Measurements from ENCODE around the gene PLN.

The PLN gene

DNA sequence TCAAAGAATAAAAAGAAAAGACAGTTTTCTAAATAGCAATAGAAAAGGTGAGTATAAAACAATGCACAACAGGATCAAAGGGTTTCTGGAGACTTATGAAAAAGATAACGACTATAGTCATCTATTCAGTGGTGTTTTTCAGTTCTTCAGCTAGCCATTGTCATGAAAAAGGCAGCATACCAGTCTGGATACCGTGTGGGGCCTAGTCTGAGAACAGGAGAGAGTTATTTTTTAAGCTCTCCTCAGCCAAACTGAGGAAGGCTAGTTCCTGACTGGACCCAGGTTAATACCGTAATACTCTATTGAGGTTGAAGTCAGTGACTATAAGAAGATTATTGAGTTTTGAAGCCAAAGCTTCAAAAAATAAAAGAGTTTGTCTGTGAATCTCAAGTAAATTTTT, 49.5 kb downstream of the PLN start:
- ChIA-PET POLR2A (no interaction called here), CTCF (interaction anchor here (0.6 to 2.2 kb wide), 4 partner anchors 9 to 338 kb away, joined by 3 to 11 read pairs (median 4); no protein-coding TSS in a partner anchor)
- Histone ChIP-seq H3K27ac (ENCODE audit: extremely low read depth, low read depth, low read length) (no peak overlapping the region), H3K4me3 (ENCODE audit: low read depth, low read length) (no peak overlapping the region), H3K4me1 (ENCODE audit: control insufficient read depth, insufficient read depth, low read length) (no peaks in the 10 kb centered on the region), H3K36me3 (ENCODE audit: control insufficient read depth in 2 of 2, insufficient read depth in 1 of 2, low read length in 2 of 2) (no peaks in the 10 kb centered on the region), H3K9me3 (ENCODE audit: control insufficient read depth, insufficient read depth, low read depth, low read length) (no peaks in the 10 kb centered on the region)
- no peak for TF ChIP-seq ZNF660 (tag by site-specific recombination; IDR thresholded peaks at IDR 0.05)
- peak; percentile 81 for TF ChIP-seq ZNF549 (tag by site-specific recombination; IDR thresholded peaks at IDR 0.05)

DNA sequence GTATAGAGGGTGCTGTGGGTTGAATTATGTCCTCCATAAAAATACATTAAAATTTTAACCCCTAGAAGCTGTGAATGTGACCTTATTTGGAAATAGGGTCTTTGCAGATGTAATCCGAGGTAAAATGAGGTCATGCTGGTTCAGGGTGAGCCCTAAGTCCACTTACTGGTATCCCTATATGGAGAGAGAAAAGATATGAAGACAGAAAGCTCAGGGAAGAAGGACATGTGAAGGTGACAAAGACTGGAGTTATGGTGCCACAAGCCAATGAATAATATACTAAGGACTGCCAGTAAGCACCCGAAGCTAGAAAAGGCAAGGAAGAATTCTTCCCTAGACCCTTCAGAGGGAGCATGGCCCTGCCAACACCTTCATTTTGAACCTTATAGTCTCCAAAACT, 50.2 kb downstream of the PLN start:
- POLR2A ChIA-PET, result no interaction called here
- no peaks in the 10 kb centered on the region for H3K36me3 ChIP-seq (ENCODE audit: control insufficient read depth in 2 of 2, insufficient read depth in 1 of 2, low read length in 2 of 2)
- H3K4me3 ChIP-seq (ENCODE audit: low read depth, low read length), result no peak overlapping the region
- H3K27ac ChIP-seq (ENCODE audit: extremely low read depth, low read depth, low read length), result no peak overlapping the region
- TF ChIP-seq ZNF302 (tag by site-specific recombination; IDR thresholded peaks at IDR 0.05; ENCODE audit: low read depth) (no peak), ZNF169 (tag by site-specific recombination; IDR thresholded peaks at IDR 0.05) (no peak), KLF9 (tag by site-specific recombination; IDR thresholded peaks at IDR 0.05; ENCODE audit: low read depth) (no peak), ZNF658 (tag by site-specific recombination; IDR thresholded peaks at IDR 0.05) (no peak), ZNF184 (tag by site-specific recombination; IDR thresholded peaks at IDR 0.05) (no peak), ZFP3 (tag by site-specific recombination; IDR thresholded peaks at IDR 0.05; ENCODE audit: low read depth) (no peak), RBAK (tag by site-specific recombination; IDR thresholded peaks at IDR 0.05) (no peak), ZNF530 (tag by site-specific recombination; IDR thresholded peaks at IDR 0.05; ENCODE audit: low read depth) (no peak), ZNF366 (tag by site-specific recombination; conservative IDR thresholded peaks at IDR 0.05) (no peak)
- H3K9me3 ChIP-seq (ENCODE audit: control insufficient read depth, insufficient read depth, low read depth, low read length), result no peaks in the 10 kb centered on the region
- H3K4me1 ChIP-seq (ENCODE audit: control insufficient read depth, insufficient read depth, low read length), result no peaks in the 10 kb centered on the region
- CTCF ChIA-PET, result interaction anchor here (1.2 to 2.2 kb wide), 2 partner anchors 8 to 18 kb away, joined by 4 to 11 read pairs; no protein-coding TSS in a partner anchor

DNA sequence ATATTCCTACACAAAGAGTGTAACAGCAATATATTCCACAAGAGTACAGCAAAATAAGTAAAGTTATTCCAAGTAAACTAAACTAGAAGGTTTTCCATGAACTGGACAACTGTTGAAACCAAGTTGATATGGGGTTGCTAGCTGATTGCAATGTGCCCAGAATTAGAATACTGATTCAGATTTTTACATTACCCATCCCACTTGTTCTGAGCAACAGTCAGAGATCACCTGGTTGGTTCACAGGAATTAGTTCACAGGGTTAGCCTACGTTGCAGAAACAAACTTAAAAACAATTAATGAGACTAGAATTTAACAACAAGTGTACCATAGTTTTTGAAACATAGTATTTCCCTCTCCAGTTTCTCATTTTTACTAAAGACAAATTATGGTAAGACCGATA, 54.2 kb downstream of the PLN start:
- Histone ChIP-seq H3K4me3 (ENCODE audit: low read depth, low read length) (no peak overlapping the region), H3K27ac (ENCODE audit: extremely low read depth, low read depth, low read length) (no peak overlapping the region), H3K36me3 (ENCODE audit: control insufficient read depth in 2 of 2, insufficient read depth in 1 of 2, low read length in 2 of 2) (no peaks in the 10 kb centered on the region), H3K9me3 (ENCODE audit: control insufficient read depth, insufficient read depth, low read depth, low read length) (no peaks in the 10 kb centered on the region), H3K4me1 (ENCODE audit: control insufficient read depth, insufficient read depth, low read length) (no peaks in the 10 kb centered on the region)
- ChIA-PET POLR2A (no interaction called here), CTCF (interaction anchor here (0.6 to 1.0 kb wide), 4 partner anchors 18 to 1592 kb away, joined by 3 to 4 read pairs (median 3); no protein-coding TSS in a partner anchor)
- TF ChIP-seq TRIM28 (IDR thresholded peaks at IDR 0.05; ENCODE audit: borderline replicate concordance, low read length) (no peak), ZNF48 (tag by site-specific recombination; IDR thresholded peaks at IDR 0.05) (no peak), ZNF561 (tag by site-specific recombination; IDR thresholded peaks at IDR 0.05; ENCODE audit: borderline replicate concordance) (no peak), ZNF274 (IDR thresholded peaks at IDR 0.05; ENCODE audit: low read length) (no peak), ZNF274 (tag by site-specific recombination; IDR thresholded peaks at IDR 0.05; ENCODE audit: borderline replicate concordance) (no peak), ZNF266 (tag by site-specific recombination; IDR thresholded peaks at IDR 0.05; ENCODE audit: low read depth) (no peak), ZNF184 (tag by site-specific recombination; IDR thresholded peaks at IDR 0.05) (no peak), PRDM1 (tag by site-specific recombination; IDR thresholded peaks at IDR 0.05) (no peak), KLF10 (tag by site-specific recombination; IDR thresholded peaks at IDR 0.05) (no peak), ZNF175 (tag by site-specific recombination; IDR thresholded peaks at IDR 0.05) (no peak), ZNF544 (tag by site-specific recombination; IDR thresholded peaks at IDR 0.05) (no peak), KLF8 (tag by site-specific recombination; IDR thresholded peaks at IDR 0.05) (no peak), MZF1 (tag by site-specific recombination; IDR thresholded peaks at IDR 0.05; ENCODE audit: borderline replicate concordance) (no peak), SCRT2 (tag by site-specific recombination; IDR thresholded peaks at IDR 0.05) (no peak), ZNF146 (tag by site-specific recombination; IDR thresholded peaks at IDR 0.05) (no peak), WT1 (tag by site-specific recombination; IDR thresholded peaks at IDR 0.05) (no peak), SP7 (tag by site-specific recombination; IDR thresholded peaks at IDR 0.05) (no peak)
- TF ChIP-seq, protein P1, sequence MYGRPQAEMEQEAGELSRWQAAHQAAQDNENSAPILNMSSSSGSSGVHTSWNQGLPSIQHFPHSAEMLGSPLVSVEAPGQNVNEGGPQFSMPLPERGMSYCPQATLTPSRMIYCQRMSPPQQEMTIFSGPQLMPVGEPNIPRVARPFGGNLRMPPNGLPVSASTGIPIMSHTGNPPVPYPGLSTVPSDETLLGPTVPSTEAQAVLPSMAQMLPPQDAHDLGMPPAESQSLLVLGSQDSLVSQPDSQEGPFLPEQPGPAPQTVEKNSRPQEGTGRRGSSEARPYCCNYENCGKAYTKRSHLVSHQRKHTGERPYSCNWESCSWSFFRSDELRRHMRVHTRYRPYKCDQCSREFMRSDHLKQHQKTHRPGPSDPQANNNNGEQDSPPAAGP (tag by site-specific recombination; IDR thresholded peaks at IDR 0.05), result no peak
- TF ChIP-seq, protein P2, sequence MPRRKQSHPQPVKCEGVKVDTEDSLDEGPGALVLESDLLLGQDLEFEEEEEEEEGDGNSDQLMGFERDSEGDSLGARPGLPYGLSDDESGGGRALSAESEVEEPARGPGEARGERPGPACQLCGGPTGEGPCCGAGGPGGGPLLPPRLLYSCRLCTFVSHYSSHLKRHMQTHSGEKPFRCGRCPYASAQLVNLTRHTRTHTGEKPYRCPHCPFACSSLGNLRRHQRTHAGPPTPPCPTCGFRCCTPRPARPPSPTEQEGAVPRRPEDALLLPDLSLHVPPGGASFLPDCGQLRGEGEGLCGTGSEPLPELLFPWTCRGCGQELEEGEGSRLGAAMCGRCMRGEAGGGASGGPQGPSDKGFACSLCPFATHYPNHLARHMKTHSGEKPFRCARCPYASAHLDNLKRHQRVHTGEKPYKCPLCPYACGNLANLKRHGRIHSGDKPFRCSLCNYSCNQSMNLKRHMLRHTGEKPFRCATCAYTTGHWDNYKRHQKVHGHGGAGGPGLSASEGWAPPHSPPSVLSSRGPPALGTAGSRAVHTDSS (tag by site-specific recombination; IDR thresholded peaks at IDR 0.05), result no peak
- TF ChIP-seq, protein P3, sequence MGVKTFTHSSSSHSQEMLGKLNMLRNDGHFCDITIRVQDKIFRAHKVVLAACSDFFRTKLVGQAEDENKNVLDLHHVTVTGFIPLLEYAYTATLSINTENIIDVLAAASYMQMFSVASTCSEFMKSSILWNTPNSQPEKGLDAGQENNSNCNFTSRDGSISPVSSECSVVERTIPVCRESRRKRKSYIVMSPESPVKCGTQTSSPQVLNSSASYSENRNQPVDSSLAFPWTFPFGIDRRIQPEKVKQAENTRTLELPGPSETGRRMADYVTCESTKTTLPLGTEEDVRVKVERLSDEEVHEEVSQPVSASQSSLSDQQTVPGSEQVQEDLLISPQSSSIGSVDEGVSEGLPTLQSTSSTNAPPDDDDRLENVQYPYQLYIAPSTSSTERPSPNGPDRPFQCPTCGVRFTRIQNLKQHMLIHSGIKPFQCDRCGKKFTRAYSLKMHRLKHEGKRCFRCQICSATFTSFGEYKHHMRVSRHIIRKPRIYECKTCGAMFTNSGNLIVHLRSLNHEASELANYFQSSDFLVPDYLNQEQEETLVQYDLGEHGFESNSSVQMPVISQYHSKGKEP (tag by site-specific recombination; IDR thresholded peaks at IDR 0.05), result no peak
